SIG-M5 treated with dmso at 0.1 percent for 504 hours (cell line): Measurements from ENCODE around the gene PHF20.
"Not testable (repeated sequence)": the region's sequence is repeated elsewhere in the genome, so short reads cannot be mapped to it uniquely, and the experiment has no call there.

Experiments used
- DNase-seq: peaks from one replicate; lab custom pipeline; 2025; ENCODE audit not compliant: unreplicated experiment; lab: John Stamatoyannopoulos, UW

Gene PHF20

DNA sequence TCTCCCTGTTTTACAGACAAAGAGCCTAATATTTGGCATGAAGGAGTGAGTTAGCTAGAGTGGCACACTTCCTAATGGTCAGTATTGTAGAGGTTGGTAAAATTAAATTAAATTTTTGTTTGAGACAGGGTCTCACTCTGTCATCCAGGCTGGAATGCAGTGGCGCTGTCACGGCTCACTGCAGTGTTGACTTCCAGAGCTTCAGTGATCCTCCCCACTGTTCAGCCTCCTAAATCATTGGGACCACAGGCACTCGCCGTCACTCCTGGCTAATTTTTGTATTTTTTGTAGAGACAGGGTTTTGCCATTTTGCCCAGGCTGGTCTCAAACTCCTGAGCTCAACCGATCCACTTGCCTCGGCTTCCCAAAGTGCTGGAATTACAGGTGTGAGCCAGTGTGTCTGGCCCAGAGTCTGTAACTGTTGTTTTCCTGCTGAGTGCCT, 111.5 kb downstream of the PHF20 start:
- DNase-seq, result no peak

DNA sequence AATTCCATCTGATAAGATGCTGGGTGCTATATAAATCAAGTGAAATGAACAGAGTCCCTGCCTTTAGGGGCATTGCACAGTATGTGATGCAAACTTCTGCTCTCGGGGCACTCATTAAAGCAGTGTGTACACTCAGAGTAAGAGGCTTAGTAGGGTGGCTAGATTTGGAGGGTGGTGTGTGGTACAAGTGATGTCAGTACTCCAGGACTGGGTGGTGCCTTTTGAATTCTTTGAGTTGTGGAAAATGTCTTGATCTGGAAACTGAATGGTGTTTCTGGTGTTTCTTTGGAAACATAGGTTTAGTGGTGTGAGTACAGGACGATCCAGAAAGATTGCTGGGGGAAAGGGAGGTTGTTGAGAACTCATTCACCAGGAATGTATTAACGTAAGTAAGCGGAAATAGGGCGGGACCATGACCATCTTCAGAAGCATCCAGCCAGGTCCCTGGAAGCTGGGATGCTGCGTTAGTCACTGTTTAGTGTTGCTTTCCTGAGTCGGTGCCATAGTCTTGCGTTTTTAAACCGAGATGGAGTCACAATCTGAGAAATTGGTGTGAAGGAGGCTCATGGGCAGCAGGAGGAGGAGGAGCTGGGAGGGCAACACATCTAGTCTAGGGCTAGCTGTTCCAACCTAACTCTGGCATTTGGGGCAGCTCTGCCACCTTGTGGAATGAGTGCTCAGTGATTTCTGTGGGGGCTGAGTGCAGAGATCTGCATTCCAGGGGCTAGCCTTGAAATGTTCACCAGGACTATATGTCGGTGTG, 112.1 kb downstream of the PHF20 start:
- peak; percentile 41 for DNase-seq

DNA sequence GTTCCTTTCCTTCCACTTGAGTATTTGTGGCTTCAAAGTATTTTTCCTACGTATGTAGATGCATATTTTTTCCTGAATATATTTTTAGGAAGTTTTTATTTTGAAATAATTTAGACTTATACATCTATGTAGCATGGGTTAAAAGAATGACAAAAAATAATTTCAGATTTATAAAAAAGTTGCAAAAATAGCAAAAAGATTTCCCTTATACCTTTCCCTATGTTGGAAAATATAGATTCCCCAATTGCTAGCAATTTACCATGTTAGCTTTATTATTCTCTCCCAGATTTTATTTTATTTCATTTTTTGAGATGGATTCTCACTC, 112.7 kb downstream of the PHF20 start:
- no peak for DNase-seq

- DNase-seq, result no peak
These were observed 113.4 kb downstream of the PHF20 start for GRCh38 chr20:35885212-35885611.

DNA sequence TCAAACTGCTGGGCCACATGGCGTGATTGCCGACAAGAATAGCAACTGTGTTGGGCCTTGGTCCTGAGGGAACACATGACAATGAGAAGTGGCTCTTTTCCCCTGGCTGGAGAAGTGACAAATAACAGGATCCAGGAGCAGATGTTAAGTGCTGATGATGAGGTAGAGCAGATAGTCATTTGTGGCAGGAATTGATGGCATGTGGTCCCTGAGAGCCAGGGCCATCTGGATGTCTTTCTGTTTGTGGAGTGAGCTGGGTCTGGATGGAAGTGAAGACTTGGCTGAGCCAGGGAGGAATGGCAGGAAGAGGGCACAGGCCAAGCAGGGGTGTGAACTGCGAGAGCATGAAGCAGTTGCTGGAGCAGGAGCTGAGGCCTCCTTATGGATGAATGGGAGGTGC, 114.7 kb downstream of the PHF20 start:
- no peak for DNase-seq

GRCh38 chr20:35887393-35888064, 115.7 kb downstream of the PHF20 start:
- DNase-seq, result peak; percentile 55

DNA sequence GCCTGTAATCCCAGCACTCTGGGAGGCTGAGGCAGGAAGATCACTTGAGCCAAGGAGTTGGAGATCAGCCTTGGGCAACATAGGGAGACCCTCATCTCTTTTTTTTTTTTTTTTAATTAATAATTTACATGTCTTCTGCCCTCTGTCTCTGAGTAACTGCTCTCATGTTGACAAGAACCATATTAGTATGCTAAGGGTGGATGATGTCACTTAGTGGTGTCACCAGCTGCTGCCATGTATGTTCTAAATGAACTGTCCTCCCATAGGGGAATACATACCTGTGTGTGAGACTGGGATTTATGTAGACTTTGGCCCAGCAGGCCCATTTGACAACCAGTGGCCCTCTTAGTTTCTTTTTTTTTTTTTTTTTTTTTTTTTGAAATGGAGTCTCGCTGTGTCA, 116.8 kb downstream of the PHF20 start:
- DNase-seq, result no peak

GRCh38 chr20:35891375-35891774, 119.6 kb downstream of the PHF20 start:
- peak; percentile 30 for DNase-seq

GRCh38 chr20:35892871-35893270, 121.1 kb downstream of the PHF20 start:
- DNase-seq, result no peak

DNA sequence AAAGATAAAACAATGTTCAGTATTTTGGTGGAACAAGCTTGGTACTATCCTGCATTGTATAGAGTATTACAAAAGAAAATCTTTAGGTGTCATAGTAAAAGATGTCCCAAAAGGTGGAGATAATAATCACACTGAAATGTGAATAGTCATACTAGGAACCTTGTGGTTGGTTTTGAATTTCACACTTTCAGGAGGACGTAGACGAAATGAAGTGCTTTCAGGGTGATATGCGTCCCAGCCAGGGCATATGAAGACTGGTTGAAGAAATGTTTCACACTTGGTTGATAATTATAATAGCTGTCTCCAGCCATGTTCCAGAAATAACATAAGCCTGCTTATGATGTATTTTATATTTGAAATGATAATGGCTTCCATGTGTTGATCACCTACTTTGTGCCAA, 122.1 kb downstream of the PHF20 start:
- DNase-seq, result no peak

DNA sequence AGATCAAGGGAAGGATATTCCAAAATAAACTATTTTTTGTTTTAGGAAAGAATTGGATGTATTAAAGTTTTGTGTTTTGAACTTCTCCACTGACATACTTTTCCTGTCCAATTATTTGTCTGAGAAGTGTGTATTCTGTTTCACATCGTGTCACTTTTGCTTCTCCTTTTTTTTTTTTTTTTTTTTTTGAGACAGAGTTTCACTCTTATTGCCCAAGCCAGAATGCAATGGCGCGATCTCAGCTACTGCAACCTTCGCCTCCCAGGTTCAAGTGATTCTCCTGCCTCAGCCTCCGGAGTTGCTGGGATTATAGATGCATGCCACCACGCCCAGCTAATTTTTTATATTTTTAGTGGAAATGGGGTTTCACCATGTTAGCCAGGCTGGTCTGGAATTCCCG, 123.7 kb downstream of the PHF20 start:
- peak; percentile 31 for DNase-seq

- DNase-seq, result no peak
These were observed 127.2 kb downstream of the PHF20 start for GRCh38 chr20:35899064-35899463.

GRCh38 chr20:35901230-35901629, 129.4 kb downstream of the PHF20 start:
- not testable (repeated sequence) for DNase-seq

- DNase-seq, result no peak
These were observed 130.1 kb downstream of the PHF20 start for GRCh38 chr20:35901678-35902544.

DNA sequence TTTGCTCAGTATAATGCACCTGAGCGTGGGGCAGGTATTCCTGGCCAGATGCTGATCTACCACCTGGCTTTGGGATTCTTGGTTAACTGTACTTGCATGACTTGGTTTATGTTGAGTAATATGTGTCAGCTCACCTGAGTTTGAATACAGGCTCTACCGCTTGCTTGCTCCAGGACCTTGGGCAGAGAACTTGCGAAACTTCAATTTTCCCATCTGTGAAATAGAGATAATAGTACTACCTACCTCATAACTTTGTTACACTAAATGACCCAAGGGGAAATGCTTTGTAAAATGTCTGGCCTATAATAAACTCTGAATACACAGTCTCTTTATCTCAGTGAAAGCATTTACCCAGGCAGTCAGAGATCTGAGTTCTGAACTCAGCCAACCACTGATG, 130.7 kb downstream of the PHF20 start:
- DNase-seq, result no peak

DNA sequence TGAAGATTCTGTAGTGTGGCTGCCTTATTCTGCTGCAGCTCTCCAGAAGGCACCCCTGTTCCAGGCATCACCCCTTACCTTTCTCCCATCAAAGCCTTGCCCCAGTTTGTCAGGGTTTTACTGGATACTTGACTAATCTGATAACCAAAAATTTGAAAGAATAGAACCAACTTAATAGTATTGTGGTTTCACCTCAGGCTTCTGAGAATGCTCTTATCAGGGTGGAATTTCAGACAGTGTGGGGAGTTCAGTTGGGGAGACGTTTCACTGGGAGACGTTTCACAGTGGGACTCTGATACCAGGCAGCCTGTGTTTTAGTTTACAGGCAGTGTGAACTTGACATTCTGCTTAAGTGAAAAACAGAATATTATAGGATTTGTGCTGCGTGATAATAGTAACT, 132.0 kb downstream of the PHF20 start:
- no peak for DNase-seq

DNA sequence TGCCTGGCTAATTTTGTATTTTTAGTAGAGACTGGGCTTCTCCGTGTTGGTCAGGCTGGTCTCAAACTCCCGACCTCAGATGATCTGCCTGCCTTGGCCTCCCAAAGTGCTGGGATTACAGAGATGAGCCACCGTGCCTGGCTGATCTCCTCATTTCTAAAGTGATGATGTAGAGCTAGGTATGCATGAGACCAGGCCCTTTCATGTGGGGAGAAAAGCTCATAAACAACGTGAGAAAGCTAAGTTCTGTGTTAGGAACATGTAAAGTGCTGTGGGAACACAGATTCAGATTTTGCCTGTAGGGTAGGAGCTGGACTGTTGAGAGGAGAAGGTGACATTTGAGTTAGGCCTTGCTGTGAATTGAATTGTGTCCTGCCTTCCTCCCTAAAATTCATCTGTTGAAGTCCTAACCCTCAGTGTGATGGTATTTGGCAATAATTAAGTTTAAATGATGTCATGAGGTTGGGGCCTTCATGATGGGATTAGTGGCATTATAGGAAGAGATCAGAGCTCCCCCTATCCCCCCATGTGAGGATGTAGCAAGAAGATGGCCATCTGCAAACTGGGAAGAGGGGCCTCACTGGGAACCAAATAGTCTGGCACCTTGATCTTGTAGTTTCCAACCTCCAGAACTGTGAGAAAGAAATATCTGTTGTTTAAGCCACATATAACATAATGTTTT, 133.3 kb downstream of the PHF20 start:
- no peak for DNase-seq

GRCh38 chr20:35907017-35907701, 135.3 kb downstream of the PHF20 start:
- DNase-seq, result no peak

GRCh38 chr20:35908007-35908406, 136.2 kb downstream of the PHF20 start:
- DNase-seq, result no peak

DNA sequence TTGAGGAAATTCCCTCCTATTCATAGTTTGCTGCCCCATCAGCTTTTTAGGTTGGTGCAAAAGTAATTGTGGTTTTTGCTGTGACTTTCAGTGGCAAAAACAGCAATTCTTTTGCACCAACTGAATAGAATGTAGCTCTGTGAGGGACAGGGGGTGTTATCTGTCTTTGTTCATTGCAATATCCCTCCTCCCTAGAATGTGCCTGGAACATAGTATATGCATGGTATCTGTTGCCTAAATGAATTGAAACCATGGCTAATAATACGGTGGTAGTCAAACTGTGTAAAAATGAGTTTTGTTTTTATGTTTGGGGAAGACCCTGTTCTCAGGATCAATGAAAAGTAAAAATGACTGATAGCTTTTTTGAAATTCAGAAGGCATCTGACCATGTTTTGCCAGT, 137.4 kb downstream of the PHF20 start:
- no peak for DNase-seq

GRCh38 chr20:35909796-35910195, 138.0 kb downstream of the PHF20 start:
- no peak for DNase-seq
